ENCODE results near the gene RNF20.

DNA sequence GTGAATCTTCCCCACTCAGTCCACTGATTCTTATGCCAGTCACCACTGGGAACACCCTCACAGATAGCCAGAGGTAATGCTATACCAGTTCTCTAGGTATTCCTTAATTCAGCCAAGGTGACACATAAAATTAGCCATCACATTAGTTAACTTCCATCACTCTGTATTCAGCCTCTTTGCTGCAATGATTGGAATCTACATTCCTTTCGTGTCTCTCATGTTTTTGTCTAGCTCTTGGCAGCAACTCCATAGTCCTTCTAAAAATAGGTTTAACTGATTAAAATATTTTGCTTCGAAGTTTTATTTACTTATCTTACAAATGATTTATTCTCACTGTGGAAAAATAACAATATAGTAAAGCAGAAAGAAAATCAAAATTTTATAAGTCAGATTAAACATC is 19.6 kb upstream of the RNF20 start:
- TF ChIP-seq, protein P1, sequence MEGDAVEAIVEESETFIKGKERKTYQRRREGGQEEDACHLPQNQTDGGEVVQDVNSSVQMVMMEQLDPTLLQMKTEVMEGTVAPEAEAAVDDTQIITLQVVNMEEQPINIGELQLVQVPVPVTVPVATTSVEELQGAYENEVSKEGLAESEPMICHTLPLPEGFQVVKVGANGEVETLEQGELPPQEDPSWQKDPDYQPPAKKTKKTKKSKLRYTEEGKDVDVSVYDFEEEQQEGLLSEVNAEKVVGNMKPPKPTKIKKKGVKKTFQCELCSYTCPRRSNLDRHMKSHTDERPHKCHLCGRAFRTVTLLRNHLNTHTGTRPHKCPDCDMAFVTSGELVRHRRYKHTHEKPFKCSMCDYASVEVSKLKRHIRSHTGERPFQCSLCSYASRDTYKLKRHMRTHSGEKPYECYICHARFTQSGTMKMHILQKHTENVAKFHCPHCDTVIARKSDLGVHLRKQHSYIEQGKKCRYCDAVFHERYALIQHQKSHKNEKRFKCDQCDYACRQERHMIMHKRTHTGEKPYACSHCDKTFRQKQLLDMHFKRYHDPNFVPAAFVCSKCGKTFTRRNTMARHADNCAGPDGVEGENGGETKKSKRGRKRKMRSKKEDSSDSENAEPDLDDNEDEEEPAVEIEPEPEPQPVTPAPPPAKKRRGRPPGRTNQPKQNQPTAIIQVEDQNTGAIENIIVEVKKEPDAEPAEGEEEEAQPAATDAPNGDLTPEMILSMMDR (IDR thresholded peaks at IDR 0.05), result no peak
- no peak for TF ChIP-seq POLR2A (IDR thresholded peaks at IDR 0.05)

All from uterus (tissue), 2 donors.